GM19099 (cell line): ENCODE results near the gene FGF3.

Source experiments
- POLR2A ChIP-seq: IDR thresholded peaks from 3 replicates; pipeline ENCODE4 v1.6.1; 2011; ENCODE audit warnings: low read depth; ENCODE audit not compliant: insufficient read length; ENCODE audit errors: extremely low read depth

Gene FGF3

GRCh38 chr11:69860244-69860643 lies 41.0 kb upstream of the FGF3 start:
- no peak for TF ChIP-seq POLR2A

GRCh38 chr11:69859275-69859934 lies 40.2 kb upstream of the FGF3 start:
- no peak for TF ChIP-seq POLR2A

- no peak for TF ChIP-seq POLR2A
Measured at GRCh38 chr11:69855421-69855820, 36.2 kb upstream of the FGF3 start.

GRCh38 chr11:69854713-69855112 lies 35.5 kb upstream of the FGF3 start:
- TF ChIP-seq POLR2A: no peak

- no peak for TF ChIP-seq POLR2A
Measured at GRCh38 chr11:69852056-69852455, 32.8 kb upstream of the FGF3 start.

- TF ChIP-seq POLR2A: no peak
Measured at GRCh38 chr11:69848201-69848600, 29.0 kb upstream of the FGF3 start.

GRCh38 chr11:69844396-69844795 lies 25.2 kb upstream of the FGF3 start:
- TF ChIP-seq POLR2A: no peak

GRCh38 chr11:69843529-69843921 lies 24.3 kb upstream of the FGF3 start:
- TF ChIP-seq POLR2A: no peak

- TF ChIP-seq POLR2A: no peak
Measured at GRCh38 chr11:69842746-69843528, 23.7 kb upstream of the FGF3 start.

- TF ChIP-seq POLR2A: no peak
Measured at GRCh38 chr11:69841859-69842698, 22.9 kb upstream of the FGF3 start.

GRCh38 chr11:69841170-69841858 lies 22.1 kb upstream of the FGF3 start:
- TF ChIP-seq POLR2A: no peak

GRCh38 chr11:69840371-69841169 lies 21.4 kb upstream of the FGF3 start:
- TF ChIP-seq POLR2A: no peak

- no peak for TF ChIP-seq POLR2A
Measured at GRCh38 chr11:69839516-69839915, 20.3 kb upstream of the FGF3 start.

GRCh38 chr11:69837791-69838190 lies 18.6 kb upstream of the FGF3 start:
- no peak for TF ChIP-seq POLR2A
